Testis (tissue), 3 donors: Measurements from ENCODE around the gene WLS. TPM values are rescaled to one million over a fixed set of nuclear protein-coding genes. Genes with fewer than 3 reads are reported as not detected.
A peak's percentile ranks its signal among the peaks of the same experiment; 100 is the strongest.

Source experiments
- DNase-seq: peaks from one replicate; pipeline ENCODE4 v3.0.0-alpha.2; 2019
- H3K27ac ChIP-seq, 2 donors: fragments of 200-600 bp; sonication (generic); one replicate each; pipeline ENCODE4 v1.5.1; 2019
- H3K27me3 ChIP-seq: fragments of 200-600 bp; sonication (generic); one replicate; pipeline ENCODE4 v1.5.1; 2019
- H3K36me3 ChIP-seq: fragments of 200-600 bp; sonication (generic); one replicate; pipeline ENCODE4 v1.5.1; 2017; ENCODE audit warnings: low read depth; ENCODE audit errors: missing control alignments
- H3K4me1 ChIP-seq: fragments of 200-600 bp; sonication (generic); one replicate; pipeline ENCODE4 v1.5.1; 2019
- H3K4me3 ChIP-seq, 2 donors: fragments of 200-600 bp; sonication (generic); one replicate each; pipeline ENCODE4 v1.5.1; 2017 to 2019
- H3K9me3 ChIP-seq: fragments of 200-600 bp; sonication (generic); one replicate; pipeline ENCODE4 v1.5.1; 2017
- POLR2A ChIP-seq: fragments of 450-650 bp; IDR thresholded peaks from one replicate; pipeline ENCODE4 v1.6.1; 2017; ENCODE audit warnings: antibody characterized with exemption, mild to moderate bottlenecking, moderate library complexity
- WGBS, 2 donors: methylation state at CpG; one replicate each; pipeline ENCODE4 v1.1.5; 2018; 5-methylcytosine and 5-hydroxymethylcytosine counted together
- intact Hi-C: fragments of 100-400 bp; cut with DNase I; formaldehyde crosslinking; loops from one replicate; pipeline ENCODE4 v1.15.1; 2023; ENCODE audit warnings: low total_unique reads
- polyA plus RNA-seq: library from polyadenylated mRNA; stranded (reverse); fragments of 350-450 nt; fragmentation: Illumina TruSeq; extraction: RNeasy Lipid Tissue Mini Kit (QIAGEN cat#74804); gene quantifications from one replicate; pipeline ENCODE4 v1.2.3, GENCODE V29; 2014; ENCODE audit warnings: low read depth, low replicate concordance; ENCODE audit not compliant: insufficient read depth
- total RNA-seq, 2 donors: library from RNA; depleted of rRNA; stranded (reverse); fragments of >200 nt; gene quantifications; one replicate each; pipeline ENCODE4 v1.2.3, GENCODE V29; 2016
- TF ChIP-seq, protein P1 (sequence below), 3 experiments: fragments of 450-650 bp in 2 of 3; fragments of 200-600 bp in 1 of 3; sonication (generic) in 1 of 3; IDR thresholded peaks; one replicate each; pipeline ENCODE4 v1.5.1; 2016 to 2019; ENCODE audit warnings: antibody characterized with exemption in 3 of 3, mild to moderate bottlenecking in 2 of 3, moderate library complexity in 1 of 3

The WLS gene
- total and polyA plus RNA-seq, 3 donors from 2014 or later: 32.6 to 93.7 (median 75.5) TPM

DNA sequence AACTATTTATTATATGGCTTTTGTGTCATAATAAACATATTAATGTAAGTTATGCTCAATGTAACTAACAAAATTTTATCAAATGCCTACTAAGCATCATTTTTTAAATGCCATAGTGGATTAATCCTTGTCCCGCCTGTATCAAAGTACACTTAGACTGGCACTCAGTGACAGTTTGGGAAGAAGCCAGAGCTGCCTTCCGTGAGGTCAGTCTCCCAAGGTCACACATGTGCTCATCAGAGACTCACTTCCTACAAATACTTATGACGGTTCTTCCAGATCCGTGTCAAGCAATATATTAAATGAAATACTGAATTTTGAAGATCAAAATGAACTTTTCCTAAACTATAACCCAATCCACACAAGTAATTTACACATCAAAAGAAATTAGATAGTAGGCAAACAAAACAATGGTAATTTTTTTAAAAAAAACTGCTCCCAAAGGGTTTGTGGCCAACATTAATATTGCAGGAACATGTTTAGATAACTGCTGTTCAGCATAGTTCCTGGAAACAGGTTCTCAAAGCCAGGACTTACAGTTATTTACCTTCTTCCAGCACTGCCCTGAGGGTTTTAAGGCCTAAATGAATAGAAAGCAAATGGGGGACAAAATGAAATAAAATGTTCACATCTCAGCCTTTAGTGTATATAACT is 27.2 kb downstream of the WLS start:
- no peaks in the 10 kb centered on the region for H3K36me3 ChIP-seq
- intact Hi-C loops: no loop called here
- TF ChIP-seq POLR2A: no peak
- TF ChIP-seq, protein P1, sequence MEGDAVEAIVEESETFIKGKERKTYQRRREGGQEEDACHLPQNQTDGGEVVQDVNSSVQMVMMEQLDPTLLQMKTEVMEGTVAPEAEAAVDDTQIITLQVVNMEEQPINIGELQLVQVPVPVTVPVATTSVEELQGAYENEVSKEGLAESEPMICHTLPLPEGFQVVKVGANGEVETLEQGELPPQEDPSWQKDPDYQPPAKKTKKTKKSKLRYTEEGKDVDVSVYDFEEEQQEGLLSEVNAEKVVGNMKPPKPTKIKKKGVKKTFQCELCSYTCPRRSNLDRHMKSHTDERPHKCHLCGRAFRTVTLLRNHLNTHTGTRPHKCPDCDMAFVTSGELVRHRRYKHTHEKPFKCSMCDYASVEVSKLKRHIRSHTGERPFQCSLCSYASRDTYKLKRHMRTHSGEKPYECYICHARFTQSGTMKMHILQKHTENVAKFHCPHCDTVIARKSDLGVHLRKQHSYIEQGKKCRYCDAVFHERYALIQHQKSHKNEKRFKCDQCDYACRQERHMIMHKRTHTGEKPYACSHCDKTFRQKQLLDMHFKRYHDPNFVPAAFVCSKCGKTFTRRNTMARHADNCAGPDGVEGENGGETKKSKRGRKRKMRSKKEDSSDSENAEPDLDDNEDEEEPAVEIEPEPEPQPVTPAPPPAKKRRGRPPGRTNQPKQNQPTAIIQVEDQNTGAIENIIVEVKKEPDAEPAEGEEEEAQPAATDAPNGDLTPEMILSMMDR (IDR thresholded peaks at IDR 0.05): peak in 1 of 3 experiments; percentile 26
- H3K4me1 ChIP-seq: peaks cover 9% of the 10 kb centered on the region
- no peak overlapping the region for H3K4me3 ChIP-seq
- no peaks in the 10 kb centered on the region for H3K27me3 ChIP-seq
- peak; percentile 73 for DNase-seq
- WGBS, 2 donors: 49 to 64% methylated on average over 4 of the region's 4 CpGs
- H3K9me3 ChIP-seq: no peaks in the 10 kb centered on the region
- no peak overlapping the region for H3K27ac ChIP-seq

DNA sequence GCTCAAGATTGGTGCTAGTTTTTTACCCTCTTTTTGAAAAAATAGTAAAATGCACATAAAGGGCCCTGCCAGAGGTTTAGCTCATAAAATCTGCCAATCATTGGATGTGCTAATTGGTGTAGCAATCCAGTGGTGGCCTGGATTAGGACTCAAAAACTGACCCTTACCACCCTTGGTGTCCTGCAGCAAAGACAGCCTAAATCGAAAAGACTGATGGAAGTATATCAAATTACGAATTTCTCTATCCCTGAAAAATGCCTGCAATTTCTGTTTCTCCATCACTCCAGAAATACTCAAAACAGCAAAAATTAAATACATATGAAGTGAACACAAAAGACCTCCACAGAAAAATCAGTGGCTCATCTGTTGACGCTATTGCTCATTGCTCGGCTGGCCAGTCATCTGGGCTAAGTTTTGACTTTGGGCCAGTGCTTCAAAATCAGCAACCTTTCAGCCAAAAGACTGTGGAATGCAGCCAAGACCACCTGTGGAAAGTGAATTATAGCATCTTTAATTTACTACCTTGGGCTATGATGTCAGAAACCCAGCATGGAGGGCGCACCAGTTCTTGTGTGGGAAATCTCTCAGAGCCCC is 30.0 kb downstream of the WLS start:
- intact Hi-C loops: no loop called here

DNA sequence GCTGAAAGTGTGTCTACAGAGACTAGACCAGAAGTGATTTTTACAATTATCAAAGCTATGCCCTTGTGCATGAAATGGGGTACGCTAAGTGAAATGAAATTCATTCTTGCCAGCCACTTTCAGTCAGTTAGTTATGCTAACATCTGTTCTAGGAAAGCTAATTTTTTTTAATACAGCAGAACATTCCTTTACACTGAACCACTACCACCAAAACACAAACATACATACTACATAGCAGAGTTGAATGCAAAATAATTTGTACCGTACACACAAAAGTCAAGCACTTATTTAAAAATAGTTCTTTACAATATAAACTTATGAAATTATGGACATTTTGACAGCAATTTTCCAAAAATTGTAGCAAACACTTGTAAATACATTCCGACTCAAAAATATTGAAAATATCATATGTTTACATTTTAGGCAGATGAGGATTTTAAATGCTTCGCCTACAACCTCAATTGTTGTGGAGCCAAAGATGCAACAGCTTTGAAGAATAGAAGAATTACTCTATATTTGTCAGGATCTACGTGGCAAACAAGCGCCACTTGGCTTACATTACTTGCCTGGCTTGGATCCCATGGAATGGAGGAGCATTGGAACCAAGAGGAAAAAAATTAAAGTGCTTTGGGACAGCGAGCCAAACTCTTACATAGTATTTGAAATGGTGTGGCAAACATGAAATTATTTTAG is 30.6 kb downstream of the WLS start:
- TF ChIP-seq, protein P1 (IDR thresholded peaks at IDR 0.05): no peak
- TF ChIP-seq POLR2A: no peak
- no peaks in the 10 kb centered on the region for H3K9me3 ChIP-seq
- H3K4me3 ChIP-seq: no peak overlapping the region
- no peaks in the 10 kb centered on the region for H3K27me3 ChIP-seq
- peaks cover under 1% of the 10 kb centered on the region for H3K4me1 ChIP-seq
- no peak overlapping the region for H3K27ac ChIP-seq
- DNase-seq: no peak
- H3K36me3 ChIP-seq: no peaks in the 10 kb centered on the region
- intact Hi-C loops: no loop called here
- WGBS, 2 donors: 80 to 92% methylated on average over 7 of the region's 7 CpGs

More for the DNA sequence above, 30.0 kb downstream of the WLS start:
- no peak for DNase-seq
- TF ChIP-seq, protein P1 (IDR thresholded peaks at IDR 0.05): no peak
- no peak for TF ChIP-seq POLR2A
- no peak overlapping the region for H3K4me3 ChIP-seq
- H3K4me1 ChIP-seq: peaks cover 4% of the 10 kb centered on the region
- H3K27ac ChIP-seq: no peak overlapping the region
- no peaks in the 10 kb centered on the region for H3K27me3 ChIP-seq
- H3K9me3 ChIP-seq: no peaks in the 10 kb centered on the region
- WGBS, 2 donors: 89 to 90% methylated on average over 5 of the region's 5 CpGs
- no peaks in the 10 kb centered on the region for H3K36me3 ChIP-seq

DNA sequence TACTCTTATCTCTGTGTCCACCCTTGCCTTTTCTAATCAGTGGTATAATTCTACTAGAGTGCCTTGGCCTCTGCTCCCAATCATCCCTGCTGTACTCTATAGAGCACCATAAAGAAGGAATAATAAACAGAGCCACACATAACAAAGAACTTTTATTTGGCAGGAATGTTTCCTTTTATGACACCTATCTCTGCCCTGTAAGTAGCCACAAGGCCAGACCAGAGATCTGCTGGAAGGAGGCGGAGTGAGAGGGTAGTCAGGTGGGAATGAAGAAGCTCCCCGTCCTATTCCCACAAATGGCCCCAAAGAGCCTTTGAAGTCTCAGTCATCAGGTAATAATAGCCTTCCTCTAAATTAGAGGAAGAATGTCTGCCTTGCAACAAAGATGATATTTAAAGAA is 32.7 kb downstream of the WLS start:
- Histone ChIP-seq H3K4me3 (no peak overlapping the region), H3K27ac (no peak overlapping the region), H3K4me1 (no peaks in the 10 kb centered on the region), H3K36me3 (no peaks in the 10 kb centered on the region), H3K9me3 (no peaks in the 10 kb centered on the region), H3K27me3 (no peaks in the 10 kb centered on the region)
- WGBS, 2 donors: 75 to 87% methylated on average over 2 of the region's 2 CpGs
- no peak for DNase-seq
- intact Hi-C loops: no loop called here
- TF ChIP-seq, protein P1 (IDR thresholded peaks at IDR 0.05): no peak
